Mesenteric fat pad (tissue), 1 donor: ENCODE data around the gene PPP4R4. TPM values are rescaled to one million over a fixed set of nuclear protein-coding genes. Genes with fewer than 3 reads are reported as not detected.
"Not testable (repeated sequence)": the region's sequence is repeated elsewhere in the genome, so short reads cannot be mapped to it uniquely, and the experiment has no call there.

Experiments used
- DNase-seq: peaks from one replicate; pipeline ENCODE4 v3.0.0-alpha.2; 2020; ENCODE audit warnings: low spot score
- total RNA-seq: library from RNA; stranded (reverse); fragmentation: NEBNext Ultra II Directional; extraction: Animal tissue kit (Norgen Biotek cat#: 25700); gene quantifications from one replicate; pipeline ENCODE4 v1.2.1, GENCODE V29; 2021
- donor health status: DM: yes; HTN: yes; CAD: no.

PPP4R4 gene
- total RNA-seq, 1 donor from 2014 or later = 0.13 TPM

DNA sequence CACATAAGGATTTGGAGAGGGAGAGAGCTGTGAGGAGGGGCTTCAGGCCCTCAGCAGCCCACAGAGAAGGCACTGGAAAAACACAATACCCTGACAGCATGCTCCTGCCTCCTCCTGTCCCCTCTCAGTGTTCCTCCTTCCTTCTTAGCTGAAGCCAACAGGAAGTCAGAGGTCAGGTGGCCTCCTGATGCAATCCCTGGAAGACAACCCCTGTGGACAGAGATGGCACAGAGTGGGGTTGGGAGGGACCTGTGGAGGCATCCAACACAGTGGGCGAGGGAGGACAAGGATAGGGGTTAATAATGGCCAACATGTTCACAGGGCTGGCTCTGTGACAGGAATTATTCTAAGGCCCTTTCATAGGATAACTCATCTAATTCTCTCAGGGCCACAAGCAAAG is 29.4 kb upstream of the PPP4R4 start:
- DNase-seq = no peak

DNA sequence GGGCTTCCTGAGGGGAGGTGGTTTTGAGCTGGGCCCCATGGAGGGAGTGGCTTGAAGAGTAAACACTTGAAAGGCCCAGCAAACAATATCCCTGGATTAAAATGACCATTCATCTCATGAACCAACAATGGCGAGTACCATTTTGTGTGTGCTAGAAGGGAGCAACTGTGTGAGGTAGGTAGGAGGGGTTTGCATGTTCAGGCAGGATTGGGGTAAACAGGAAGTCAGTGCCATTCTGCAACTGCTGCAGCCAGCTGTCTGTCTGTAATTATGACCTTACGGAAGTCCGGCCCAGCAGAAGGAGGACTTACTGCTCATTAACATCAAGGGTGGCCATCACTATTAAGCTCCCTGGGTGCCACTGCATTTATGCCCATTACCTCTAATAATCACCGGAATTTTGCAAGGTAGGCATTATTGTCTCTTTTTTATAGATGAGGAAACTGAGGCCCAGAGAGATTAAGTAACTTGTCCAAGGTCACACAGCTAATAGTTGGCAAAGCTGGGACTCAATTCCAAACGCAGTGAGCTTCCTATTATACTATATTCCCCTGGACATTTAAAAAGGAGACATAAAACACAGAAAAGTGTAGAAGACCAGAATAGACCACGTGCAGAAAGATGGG is 28.1 kb upstream of the PPP4R4 start:
- no peak for DNase-seq

DNA sequence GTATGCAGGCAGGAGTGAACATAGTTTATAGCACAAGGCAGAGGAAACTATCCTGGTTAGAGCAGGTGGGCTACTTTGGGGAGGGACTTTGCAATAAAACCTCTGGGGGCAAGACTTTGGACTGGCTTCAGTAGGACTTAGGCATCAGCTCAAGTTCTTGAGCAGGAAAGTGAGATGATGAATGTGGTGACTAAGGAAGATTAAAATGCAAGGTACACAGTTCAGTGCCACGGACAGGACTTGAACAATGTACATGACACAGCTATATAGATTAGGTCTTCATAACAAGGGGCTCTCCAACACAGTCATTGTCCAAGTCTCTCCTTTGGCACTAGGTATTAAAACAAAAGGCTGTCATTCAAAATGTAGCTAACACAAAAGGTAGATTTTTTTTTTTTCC is 21.4 kb upstream of the PPP4R4 start:
- DNase-seq = no peak

DNA sequence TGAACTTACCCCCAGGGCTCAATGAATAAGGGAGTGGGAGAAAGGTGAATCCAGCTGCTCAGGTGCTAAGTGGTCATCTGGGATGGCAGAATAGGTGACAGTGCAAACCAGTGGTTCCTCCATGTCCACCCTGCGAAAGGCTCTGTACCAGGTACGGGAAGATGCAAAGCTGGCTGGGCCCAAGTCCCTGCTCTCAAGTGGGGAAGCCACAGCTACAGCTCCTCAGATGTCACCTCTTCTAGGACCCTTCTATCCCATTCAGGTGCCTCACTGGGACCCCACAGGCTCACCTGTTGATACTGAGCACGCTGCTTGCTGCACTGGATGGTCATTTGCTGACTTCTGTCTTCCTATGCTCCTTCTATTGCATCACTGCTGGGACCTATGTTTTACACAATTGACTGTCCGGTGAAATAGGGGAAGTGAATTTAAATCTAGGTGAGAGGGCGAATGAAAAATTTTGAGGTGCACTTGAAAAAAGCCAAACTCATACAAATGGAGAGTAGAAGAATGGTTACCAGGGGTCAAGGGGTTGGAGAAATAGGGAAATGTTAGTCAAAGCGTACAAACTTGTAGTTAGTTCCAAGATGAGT is 20.3 kb upstream of the PPP4R4 start:
- no peak for DNase-seq

DNA sequence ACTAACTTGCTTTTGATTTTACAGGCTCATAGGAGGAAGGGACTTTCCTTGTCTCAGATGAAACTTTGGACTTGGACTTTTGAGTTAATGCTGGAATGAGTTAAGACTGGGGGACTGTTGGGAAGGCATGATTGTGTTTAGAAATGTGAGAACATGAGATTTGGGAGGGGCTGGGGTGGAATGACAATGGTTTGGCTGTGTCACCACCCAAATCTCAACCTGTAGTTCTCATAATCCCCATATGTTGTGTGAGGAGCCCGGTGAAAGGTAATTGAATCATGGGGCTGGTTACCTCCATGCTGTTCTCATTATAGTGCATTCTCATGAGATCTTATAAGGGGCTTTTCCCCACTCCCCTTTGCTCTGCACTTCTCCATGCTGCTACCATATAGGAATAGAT is 18.0 kb upstream of the PPP4R4 start:
- not testable (repeated sequence) for DNase-seq

DNA sequence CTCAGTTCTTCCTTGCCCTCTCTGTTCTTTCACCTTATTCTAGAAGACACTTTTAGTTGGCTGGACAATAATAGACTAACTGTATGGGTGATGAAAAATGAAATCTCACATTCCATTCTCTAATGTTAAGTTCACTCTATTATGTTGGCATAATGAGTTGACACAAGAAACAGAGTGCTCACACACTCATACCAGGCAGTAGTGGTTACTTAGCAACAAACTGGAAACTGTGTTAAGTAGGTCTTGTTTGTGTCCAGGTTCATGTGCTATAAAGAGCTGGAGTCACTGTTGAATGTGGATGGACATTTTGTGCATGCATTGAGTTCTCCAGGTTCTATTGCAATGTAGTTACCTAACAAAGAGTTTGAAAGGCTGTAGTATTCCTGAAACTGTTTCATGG is 16.9 kb upstream of the PPP4R4 start:
- no peak for DNase-seq

DNA sequence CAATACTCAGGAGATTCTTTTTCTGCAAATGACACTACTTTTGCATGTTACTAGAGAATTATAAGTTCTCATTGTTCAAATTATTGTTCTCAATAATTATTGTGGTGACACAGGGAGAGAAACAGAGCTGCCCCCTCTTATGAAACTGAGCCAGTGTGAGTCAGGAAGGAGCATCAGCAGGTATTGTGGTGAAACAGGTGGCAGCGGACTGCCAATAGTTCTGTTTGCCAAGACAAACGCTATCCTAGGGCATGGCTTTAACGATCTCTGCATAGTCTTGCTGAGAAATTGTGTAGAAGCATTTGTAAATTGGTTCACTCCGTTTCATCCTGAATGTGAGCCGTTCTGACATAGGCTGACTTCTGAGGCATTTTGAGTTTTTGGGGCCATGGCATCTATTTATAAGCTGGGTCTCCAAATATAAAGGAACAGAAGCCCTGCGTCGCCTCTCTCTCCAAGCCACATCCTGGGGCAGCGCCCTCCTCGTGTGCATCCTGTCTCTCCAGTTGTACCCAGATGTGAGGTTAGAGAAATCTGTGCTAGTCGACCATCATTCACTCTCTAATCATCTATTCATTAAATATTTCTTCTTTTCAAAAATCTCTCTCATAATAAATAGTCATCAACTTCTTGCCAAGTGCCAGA is 15.8 kb upstream of the PPP4R4 start:
- DNase-seq = no peak

DNA sequence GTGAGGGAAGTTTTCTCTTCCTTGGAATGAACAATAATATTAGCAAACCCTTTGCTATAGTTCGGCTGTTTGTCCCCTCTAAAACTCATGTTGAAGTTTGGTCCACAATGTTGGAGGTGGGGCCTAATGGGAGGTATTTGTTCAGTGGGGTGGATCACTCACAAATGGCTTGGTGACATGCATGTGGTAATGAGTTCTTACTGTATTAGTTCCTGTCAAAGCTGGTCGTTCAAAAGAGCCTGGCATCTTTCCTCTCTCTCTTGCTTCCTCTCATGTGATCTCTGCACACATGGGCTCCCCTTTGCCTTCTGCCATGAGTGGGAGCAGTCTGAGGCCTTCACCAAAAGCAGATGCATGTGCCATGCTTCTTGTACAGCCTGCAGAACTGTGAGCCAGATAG is 13.1 kb upstream of the PPP4R4 start:
- DNase-seq = no peak

DNA sequence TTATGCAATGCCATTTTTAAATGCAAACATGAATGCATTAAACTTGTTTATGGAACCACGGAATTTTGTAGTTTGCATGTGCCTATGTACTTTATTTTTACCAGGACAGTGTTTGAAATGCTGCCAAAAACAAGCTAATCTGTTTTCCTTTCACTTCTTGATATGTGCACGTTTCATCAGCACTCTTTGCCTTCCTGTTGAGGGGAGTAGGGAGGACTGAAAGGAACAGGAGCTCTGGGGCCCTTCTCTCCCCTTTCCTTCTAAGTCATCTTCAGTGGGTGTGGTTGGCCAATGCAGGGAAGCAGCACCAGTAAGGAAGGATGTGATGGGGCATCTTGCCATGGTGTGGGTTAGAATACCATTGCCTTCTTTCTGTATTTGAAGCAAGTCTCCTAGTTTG is 12.1 kb upstream of the PPP4R4 start:
- no peak for DNase-seq

DNA sequence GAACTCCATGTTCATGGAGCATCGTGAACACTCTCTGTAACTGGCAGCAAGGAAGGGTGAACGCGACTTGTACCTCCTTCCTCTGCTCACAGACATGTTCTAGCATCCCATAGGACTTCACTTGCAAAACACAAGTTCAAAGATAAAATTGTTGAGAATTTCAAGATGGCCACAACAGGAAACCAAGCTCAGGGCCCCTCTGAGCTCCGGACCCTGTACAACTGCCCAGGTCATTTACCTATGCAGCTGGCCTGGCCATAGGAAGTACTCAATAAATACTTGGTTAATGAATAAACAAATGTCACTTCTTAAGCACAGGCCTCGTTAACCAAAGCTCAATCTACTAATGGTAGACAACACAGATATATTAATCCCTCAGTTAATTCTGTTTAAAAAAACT is 11.7 kb upstream of the PPP4R4 start:
- no peak for DNase-seq

DNA sequence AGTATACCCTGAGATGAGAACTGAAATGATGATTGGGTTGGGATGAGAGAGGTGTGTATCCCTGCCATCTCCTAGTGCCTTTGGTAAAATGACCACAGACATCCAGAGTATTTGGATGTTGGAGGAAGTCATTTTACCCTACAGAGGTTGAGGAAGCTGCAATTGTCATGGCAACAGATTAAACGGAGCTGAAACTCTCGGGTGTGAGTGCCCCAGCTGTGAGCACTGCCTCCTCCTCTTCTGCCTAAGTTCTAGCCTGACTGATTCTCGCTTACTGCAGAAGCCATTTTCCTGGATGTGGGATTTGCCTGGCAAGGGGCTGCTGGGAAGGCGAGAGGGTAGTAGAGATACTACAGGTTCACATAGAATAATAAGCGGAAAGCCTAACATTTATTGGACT is 10.3 kb upstream of the PPP4R4 start:
- no peak for DNase-seq

DNA sequence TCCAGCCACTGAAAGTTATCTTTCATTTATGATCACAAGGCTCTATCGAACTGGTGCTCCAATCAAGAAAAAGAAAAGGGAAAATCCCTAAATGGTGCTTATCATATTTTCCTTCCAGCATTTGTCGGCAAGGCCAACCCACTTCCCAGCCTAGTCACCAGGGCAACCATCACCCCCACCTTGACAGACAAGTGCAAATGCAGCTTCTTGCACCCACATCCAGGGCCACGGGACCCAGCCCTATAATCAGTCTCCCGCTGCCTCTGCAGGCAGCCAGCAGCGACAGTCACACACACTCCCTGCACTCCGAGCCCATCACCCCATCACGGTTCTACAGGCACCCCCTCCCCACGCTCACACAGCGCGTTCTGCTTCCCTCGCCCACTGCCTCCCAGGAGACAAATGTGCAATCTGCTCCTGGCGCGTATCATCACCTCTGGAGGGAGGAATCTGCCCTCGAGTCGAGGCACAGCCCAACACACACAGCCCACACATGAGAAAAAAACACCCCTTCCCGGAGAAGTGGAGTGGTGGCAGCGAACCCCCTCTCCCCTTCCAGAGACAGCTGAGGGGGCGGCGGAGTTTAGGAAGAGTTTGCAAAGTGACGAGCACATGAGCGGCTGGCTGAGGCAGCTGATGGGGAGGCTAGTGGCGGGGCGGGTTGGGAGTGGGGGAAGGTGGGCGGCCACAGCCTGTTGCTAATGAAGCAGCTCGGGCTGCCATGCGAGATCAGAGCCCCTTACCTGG is 9.3 kb upstream of the PPP4R4 start:
- no peak for DNase-seq

DNA sequence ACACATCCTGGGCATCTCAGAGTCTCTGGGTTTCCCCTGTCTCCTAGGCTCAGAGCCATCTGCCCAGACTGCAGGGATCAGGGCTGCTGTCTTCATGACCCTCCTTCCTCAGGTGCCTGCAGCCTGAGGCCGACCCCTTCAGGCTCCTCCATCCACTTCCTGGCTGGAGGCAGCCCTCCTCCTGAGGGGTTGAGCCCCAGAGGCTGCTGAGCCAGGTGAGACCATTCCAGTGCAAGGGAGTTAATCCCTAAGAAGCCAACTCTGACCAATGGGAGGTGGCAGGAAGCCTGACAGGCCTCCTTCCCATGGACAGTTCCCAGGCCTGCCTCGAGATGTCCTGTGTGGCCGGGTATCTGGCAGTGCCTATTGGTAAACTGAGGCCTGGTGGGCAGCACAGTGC is 8.4 kb upstream of the PPP4R4 start:
- no peak for DNase-seq

DNA sequence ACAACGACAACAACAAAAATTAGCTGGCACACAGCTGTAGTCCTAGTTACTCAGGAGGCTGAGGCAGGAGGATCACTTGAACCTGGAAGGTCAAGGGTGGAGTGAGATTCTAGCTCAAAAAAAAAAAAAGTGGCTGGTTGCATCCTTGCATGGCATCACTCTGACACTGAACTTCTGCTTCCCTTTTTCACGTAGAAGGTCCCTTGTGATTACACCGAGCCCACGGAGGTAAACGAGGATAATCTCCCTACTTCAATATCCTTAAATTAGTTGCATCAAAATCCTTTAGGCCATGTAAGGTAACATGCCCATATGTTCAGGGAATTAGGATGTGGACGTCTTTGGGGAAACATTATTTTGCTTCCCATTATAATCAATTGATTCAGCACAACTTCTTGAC is 4.0 kb upstream of the PPP4R4 start:
- DNase-seq = no peak

DNA sequence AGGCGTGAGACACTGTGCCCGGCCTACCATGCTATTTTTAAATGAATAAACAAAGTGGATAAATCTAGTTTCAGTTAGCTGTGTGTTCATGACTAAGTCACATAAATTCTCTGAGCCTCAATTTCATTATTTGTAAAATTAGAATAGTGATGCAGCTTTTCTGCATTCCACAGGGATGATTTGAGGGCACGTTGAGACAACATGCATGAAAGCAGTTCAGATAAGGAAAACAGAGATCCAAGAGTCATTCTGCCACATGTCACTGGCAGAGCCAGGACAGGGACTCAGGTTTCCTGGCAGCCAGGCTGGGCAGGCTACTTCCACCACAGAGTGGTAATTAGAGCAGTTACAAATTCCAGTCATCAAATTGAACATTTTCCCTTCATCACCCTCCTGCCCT is 2.9 kb upstream of the PPP4R4 start:
- DNase-seq = no peak

DNA sequence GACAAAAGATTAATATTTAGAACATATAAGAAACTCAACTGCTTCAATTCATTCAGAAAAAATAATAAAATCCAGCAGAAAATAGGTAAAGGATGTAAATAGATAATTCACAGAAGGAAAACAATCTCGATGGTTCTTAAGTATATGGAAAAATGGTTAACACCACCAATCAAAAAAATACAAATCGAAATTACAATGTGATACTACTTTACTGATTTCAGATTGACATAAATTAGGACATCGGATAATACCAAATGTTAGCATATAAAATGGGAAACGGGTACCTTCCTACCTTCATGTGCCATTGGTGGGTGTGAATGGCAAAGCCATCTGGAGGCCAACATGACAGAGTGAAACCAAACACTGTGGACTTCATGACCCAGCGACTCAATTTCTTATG is 1.6 kb upstream of the PPP4R4 start:
- no peak for DNase-seq

DNA sequence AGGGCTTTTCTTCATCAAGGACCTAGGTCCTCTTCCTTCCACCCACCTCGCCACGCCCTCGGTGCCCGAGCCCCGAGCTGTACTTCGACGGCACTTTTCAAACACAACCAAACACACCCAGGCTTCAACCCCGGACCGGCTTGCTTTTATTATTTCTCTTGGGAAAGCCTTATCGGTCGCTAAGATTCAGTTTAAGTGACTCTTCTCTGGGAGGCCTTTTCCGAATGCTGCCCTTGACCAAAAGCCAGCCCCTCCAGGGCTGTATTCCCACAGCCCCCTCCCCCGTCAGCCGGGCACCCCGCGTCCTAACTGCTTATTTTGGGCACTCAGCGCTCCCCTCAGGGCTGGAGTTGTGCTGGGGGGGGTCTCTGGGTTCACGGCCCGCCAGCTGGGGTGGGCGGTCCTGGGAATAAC is 644 bp upstream of the PPP4R4 start:
- no peak for DNase-seq

DNA sequence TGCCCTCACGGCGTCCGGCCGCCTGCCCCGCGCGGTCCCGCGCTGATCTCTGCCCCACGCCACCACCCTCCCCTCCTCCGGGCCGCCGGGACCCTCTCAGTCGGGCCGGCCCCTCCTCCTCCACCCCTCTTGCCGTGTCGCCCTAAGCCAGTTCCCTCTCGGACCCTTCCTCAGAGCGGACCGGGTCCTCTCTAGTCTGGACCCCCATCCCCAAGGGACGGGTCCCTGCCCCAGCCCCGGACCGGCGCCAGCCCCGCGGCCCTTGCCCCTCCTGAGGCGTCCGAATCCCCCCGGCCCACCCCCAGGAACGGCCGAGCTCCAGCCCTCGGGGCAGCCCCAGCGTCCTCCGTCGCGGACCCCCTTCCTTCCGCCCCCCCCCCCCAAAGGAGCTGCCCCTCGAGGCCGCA is 485 bp downstream of the PPP4R4 start:
- no peak for DNase-seq

DNA sequence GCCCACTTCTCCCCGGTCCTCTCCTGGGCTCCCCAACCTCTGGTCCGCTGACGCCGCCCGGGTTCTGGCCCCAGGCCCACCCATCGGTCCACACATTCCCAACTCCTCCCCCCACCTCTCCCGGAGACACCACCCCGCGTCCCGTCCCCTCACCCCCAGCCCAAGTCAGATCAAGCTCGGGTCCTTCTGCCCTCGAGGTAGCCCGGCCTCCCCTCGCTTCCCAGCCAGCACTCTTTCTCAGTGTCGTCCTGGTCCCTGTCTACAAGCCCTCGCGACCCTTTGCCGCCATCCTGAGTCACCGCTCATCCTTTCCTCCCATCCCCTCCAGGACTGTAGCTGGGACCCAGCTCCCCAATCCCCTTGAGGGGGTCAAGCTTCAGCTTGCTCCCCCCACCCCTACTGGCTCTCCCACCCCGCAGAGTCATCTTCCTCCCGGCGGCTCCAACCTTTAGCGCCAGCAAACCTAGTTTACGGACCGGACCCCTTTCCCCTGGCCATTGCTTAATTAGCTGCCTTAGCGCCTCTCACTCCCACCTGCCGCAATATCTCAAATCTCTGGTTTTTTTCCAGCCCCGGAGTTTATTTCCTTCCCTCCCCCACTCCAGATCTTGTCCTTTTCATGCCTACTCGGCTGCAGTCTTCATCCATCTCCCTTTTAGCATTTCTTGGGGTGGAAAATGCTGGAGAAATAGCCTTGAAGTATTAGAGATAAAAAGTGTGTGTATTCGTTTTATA is 1.1 kb downstream of the PPP4R4 start:
- no peak for DNase-seq

DNA sequence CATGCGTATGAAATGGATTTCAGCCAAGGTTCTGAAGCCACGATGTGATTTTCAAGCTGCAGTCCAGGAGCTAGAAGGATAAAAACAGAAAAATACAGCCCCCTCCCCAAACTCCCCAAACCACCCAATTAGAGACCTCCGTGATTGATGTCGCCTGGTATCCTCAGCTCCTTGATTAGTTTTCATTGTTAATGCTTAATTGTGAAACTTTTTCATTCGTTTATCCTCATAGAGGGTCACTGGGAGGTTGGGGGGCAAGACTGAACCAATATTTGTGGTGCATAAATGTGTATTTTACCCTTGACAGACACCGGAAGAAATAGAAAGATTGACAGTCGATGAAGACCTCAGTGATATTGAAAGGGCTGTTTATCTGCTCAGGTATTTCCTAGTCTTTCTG is 1.6 kb downstream of the PPP4R4 start:
- DNase-seq = no peak

DNA sequence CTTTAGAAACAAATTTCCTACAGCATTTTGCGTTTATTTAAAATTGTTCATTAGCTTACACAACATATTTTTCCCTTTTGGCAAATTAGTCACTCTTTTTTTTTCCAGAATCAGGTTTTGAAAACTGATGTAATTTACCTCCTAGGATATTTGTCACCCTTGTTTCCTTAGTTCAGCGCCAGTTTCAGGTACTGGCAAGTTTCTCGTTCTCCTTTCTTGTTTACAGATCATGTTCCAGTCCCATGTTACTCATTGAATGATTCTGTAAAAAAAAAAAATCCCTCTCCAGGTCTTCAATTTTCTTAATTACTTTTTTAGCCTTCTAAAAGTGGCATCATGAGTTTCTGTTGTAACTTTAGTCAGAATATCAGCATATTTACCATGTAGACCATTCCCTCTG is 2.7 kb downstream of the PPP4R4 start:
- DNase-seq = no peak

DNA sequence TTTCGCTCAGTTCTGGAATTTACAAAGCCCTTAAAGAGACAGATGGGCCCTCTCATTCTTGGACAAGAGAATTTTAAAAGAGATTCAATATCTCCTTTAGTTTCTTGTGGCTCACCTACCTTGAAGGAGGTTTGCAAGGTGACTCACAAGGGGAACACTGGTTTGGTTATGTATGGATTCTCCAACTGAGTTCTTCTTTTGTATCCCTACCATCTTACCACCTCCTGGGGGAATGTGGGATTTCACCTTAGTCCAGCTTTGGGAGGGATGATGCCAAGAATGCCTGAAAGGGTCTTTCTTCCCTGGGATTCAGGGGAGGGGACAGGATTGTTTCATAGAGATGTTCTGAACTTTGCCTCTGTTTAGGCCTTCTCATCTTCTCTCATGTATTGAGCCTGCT is 3.7 kb downstream of the PPP4R4 start:
- DNase-seq = no peak
